Kidney capillary endothelial cell (primary cell): ENCODE data around the gene FYTTD1.

ENCODE experiments used
- DNase-seq: peaks from one replicate; pipeline ENCODE4 v3.0.0-alpha.2; 2018; ENCODE audit warnings: low spot score

The FYTTD1 gene

DNA sequence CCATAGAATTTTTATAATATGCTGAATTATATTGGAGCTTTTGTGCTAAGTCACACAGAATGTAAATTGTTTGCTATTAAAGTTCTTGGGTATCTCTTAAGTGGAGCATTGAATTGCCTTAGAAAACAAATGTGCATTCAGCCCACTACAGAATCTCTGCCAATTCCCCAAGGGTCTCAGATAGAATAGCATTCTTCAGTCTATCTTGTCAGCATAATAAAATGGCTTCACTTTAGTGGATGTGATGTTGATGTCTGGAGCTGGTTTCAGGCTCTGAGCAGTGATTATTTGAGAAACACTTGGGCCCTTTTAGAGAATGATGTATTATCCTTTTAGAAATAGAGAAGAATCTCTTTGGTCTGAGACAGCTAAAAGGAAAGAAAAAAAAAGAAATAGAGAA lies 86.6 kb downstream of the FYTTD1 start:
- DNase-seq, result no peak
